ENCODE results near the gene NPAS3.

- TF ChIP-seq, protein P1, sequence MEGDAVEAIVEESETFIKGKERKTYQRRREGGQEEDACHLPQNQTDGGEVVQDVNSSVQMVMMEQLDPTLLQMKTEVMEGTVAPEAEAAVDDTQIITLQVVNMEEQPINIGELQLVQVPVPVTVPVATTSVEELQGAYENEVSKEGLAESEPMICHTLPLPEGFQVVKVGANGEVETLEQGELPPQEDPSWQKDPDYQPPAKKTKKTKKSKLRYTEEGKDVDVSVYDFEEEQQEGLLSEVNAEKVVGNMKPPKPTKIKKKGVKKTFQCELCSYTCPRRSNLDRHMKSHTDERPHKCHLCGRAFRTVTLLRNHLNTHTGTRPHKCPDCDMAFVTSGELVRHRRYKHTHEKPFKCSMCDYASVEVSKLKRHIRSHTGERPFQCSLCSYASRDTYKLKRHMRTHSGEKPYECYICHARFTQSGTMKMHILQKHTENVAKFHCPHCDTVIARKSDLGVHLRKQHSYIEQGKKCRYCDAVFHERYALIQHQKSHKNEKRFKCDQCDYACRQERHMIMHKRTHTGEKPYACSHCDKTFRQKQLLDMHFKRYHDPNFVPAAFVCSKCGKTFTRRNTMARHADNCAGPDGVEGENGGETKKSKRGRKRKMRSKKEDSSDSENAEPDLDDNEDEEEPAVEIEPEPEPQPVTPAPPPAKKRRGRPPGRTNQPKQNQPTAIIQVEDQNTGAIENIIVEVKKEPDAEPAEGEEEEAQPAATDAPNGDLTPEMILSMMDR (IDR thresholded peaks at IDR 0.05; ENCODE audit: borderline replicate concordance, extremely low read depth, low read length, poor library complexity, severe bottlenecking) = no peak
- no peak for TF ChIP-seq EZH2 (IDR thresholded peaks at IDR 0.05; ENCODE audit: borderline replicate concordance, low read depth, low read length, severe bottlenecking)
These were observed 739.3 kb downstream of the NPAS3 start for GRCh38 chr14:33678005-33678404.

Measured in DND-41 (cell line).